ENCODE data around the gene SLC18A3.
A peak's percentile ranks its signal among the peaks of the same experiment; 100 is the strongest.

The SLC18A3 gene

GRCh38 chr10:49610114-49610457, at the start of gene SLC18A3:
Gene SLC18A3, plus strand, starts transcription at chr10:49610310. Its CDS starts 431 bp downstream, at chr10:49610741.
- DNase-seq (ENCODE audit: low read depth in 2 of 2) = no peak

DNA sequence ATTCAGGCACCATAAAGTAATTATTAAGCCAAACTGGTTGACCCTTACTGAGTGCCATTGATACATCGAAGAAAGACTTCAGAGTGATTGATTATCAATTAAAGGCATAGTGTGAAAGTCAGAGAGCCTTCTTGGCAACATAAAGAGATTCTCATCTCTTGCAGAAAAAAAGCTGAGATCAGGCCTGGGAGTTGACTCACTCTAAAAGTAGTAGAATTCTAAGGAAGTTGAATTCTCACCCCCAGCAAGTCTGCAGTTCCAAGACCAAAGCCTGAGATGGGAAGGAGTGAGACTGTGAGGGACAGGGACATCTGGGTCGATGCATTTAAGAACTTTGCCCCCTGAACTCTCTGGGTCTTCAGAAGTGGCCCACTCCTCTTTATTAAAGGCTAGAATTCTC, 49.6 kb upstream of the SLC18A3 start:
- DNase-seq (ENCODE audit: low read depth in 2 of 2) = no peak

DNA sequence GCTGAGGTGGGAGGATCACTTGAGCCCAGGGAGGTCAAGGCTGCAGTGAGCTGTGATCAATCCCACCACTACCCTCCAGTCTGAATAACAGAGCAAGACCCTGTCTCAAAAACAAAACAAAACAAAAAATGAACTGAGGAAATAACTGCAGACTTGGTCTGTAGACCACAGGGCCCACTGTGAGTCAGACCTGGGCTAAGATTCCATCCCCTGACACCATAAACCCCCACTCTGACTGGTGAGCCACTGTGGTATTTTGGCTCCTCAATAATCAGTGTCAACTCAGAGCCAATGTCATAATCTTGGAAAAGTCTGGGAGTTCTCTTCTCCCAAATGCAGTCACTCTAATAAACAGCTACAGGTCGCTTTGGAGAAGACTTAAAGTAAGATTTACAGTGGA, 47.2 kb upstream of the SLC18A3 start:
- DNase-seq (ENCODE audit: low read depth in 2 of 2) = no peak

DNA sequence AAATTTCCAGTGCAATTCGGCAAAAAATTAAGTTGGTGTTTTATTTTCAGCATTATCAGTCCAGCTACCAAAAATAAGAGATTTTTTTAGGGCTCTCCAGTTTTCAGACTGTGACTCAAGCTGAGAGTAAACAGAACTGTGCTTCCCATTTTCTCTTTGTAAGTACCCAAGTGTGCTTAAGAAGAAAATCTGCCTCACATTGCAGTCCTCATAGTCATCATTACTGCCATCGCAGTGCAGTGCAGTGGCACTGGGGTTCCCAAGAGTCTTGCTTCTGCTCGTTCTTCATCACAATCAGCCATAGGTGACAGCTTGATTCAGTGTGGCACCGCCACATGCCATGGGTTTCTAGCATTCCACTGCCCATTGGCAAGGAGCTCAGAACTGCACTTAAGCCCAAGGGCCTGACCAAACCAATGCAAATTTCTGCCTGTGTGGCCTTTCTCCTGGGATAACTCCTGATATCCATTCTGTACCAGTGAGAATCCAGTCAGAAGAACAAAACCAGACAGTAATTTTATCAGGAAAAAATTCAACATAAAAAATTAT, 45.6 kb upstream of the SLC18A3 start:
- DNase-seq (ENCODE audit: low read depth in 2 of 2) = no peak

- no peak for DNase-seq (ENCODE audit: low read depth in 2 of 2)
Observed at GRCh38 chr10:49567810-49568209, 42.3 kb upstream of the SLC18A3 start.

- no peak for DNase-seq (ENCODE audit: low read depth in 2 of 2)
Observed at GRCh38 chr10:49568235-49568634, 41.9 kb upstream of the SLC18A3 start.

DNA sequence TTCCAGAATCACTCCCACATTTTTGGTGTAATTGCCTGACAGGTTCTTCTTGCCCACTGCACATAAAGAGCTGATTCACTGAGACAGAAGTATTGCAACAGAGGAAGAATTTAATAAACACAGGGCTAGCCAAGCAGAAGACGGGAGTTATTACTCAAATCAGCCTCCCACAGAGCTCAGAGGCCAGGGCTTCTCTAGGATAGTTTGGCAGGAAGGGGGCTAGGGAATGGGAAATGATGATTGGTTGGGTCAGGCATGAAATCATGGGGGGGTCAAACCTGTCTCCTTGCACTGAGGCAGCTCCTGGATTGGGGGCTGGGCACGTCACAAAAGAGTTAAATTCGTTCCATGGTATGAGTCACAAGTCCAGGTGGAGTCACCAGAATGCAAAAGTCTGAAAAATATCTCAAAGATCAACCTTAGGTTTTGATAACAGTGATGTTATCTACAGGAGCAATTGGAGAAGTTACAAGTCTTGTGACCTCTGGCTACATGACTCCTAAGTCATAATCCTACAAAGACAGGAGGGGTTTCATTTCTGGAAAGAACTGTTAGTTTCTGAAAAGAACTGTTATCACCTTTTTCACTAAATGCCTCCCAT, 41.0 kb upstream of the SLC18A3 start:
- DNase-seq (ENCODE audit: low read depth in 2 of 2) = no peak

DNA sequence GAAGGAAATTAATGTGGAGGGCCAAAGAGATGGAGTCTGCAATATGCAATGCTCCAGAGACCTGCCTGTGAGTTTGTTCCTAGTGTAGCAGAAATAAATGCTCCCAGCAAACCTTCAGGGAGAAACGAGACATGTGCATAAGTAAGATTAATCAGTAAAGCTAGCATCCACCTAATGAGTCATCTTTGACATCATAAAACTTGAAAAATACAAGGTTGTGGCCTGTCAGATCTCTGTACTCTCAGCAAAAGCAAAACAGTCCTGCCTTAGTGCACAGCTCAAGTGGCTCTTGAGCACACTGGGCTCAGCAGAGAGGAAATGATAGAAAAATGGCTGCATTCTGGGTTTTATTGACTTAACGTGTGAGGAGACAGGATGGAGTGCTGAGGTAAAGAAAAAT, 38.7 kb upstream of the SLC18A3 start:
- no peak for DNase-seq (ENCODE audit: low read depth in 2 of 2)

DNA sequence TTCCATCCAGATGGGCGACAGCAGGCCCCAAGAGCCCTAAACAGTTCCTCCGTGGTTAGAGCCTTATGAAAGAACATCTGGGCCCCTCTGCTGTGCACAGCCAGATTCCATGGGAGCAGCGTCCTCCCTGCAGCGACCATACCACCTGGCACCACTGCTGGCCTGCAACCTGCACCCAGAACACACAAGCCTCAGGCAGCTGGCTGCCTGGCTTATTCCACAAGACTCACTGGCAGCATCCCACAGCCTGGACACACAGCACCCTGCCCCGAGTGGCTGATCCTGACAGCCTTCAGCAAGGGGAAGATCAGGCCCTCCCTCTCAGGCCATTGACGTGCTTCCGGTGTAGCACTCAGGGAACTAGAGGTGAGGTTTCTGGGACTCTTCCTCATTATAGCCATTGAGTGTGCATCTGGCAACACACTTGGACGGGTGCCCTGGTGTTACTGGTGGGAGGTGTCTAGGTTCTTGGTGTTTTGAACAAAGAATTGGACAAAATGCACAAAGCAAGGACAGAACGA, 37.5 kb upstream of the SLC18A3 start:
- no peak for DNase-seq (ENCODE audit: low read depth in 2 of 2)

- no peak for DNase-seq (ENCODE audit: low read depth in 2 of 2)
Observed at GRCh38 chr10:49575489-49576072, 34.5 kb upstream of the SLC18A3 start.

DNA sequence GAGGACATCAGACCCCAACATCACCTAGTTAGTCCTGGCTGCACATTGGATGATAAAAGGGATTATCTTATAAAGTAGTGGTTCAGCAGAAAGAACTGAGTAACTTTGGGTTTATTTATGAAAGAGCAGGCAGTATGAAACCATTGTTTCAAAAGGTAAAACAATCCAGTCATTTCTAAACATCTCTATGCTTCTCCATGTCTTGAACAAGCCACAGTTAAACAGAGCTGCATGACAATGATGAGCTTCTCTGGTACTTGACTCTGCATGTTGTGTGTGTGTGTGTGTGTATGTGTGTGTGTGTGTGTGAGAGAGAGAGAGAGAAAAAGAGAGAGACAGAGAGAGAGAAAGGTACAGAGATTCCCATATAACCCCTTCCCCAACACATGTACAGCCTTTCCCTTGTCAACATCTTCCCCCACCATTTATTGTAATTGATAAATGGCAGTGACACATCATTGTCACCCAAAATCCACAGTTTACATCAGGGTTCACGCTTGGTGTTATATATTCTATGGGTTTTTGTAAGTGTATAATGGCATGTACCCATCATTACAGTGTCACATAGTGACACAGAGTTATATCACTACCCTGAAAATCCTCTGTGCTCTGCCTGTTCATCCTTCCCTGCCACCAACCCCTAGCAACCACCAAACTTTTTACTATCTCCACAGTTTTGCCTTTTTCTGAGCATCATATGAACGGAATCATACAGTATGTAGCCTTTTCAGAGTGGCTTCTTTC, 32.8 kb upstream of the SLC18A3 start:
- DNase-seq (ENCODE audit: low read depth in 2 of 2) = no peak

DNA sequence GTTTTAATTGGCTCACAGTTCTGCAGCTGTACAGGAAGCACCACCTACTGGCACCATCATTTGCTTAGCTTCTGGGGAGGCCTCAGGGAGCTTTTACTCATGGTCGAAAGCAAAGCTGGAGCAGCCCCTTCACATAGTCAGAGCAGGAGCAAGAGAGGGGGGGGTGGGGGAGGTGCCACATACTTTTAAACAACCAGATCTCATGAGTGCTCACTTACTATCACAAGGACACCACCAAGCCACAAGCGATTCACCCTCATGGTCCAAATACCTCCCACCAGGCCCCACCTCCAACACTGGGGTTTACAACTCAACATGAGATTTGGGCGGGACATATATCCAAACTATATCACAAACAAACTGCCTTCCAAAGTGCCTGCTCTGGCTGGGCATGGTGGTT, 31.7 kb upstream of the SLC18A3 start:
- no peak for DNase-seq (ENCODE audit: low read depth in 2 of 2)

- no peak for DNase-seq (ENCODE audit: low read depth in 2 of 2)
Observed at GRCh38 chr10:49579621-49580020, 30.5 kb upstream of the SLC18A3 start.

- DNase-seq (ENCODE audit: low read depth in 2 of 2) = no peak
Observed at GRCh38 chr10:49585387-49585786, 24.7 kb upstream of the SLC18A3 start.

DNA sequence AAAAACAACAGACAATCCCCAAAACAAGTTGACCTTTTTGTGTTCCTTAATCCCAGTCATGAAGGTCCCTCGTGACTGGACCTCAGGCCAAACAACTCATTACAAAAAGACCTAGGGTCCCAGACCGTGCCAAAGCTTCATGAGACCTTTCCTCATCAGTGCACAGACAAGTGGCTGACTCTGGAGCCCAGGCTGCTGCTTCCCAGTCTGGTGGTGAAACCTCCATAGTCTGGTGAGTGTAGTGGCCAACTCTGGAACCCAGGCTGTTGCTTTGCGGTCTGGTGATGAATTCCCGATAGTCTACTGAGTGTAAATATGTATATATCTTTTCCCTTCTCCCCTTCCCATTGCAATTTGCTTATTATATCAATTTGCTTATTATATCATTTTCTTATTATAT, 22.1 kb upstream of the SLC18A3 start:
- no peak for DNase-seq (ENCODE audit: low read depth in 2 of 2)

DNA sequence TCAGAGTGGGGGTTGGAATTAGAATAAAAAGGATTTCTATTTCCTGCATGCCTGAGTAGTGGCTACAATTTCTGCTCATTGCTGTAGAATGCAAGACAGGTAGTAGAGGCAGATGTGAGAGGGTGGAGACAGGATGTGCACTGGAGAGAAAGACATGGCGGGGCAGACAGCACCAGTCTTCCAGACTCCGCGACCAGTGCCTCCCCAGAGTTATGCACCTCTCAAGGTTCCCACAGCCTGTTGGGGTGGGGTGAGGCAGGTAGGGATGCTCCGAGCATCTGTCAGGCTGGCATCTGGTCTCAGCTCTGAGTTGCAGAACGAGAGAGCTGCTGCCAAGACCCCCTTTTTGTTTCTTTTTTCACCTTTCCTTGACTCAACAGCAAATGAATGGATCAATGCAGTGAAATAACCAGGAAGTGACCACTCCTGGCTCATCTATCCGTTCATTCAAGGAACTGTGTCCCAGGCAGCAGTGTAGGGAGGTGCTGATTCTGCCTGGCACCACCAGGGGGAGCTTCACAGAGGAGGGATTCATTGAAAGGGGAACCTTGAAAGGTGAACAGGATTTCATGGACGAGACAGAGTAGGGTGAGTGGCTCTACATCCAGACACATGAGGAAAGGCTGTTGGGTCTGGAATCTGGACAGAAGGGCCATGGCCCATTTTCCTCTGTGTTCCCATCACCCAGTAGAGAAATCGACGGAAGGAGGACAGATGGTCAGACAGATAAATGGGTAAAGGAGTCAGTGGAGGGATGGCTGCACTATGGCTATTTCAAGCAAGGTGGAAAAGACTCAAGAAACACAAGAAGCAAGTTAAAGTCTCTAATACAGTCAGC, 17.2 kb upstream of the SLC18A3 start:
- peak in 1 of 2 donors; percentile 28 for DNase-seq (ENCODE audit: low read depth in 2 of 2)

- DNase-seq (ENCODE audit: low read depth in 2 of 2) = no peak
Observed at GRCh38 chr10:49593564-49593875, 16.6 kb upstream of the SLC18A3 start.

GRCh38 chr10:49593998-49594397, 16.1 kb upstream of the SLC18A3 start:
- no peak for DNase-seq (ENCODE audit: low read depth in 2 of 2)

- no peak for DNase-seq (ENCODE audit: low read depth in 2 of 2)
Observed at GRCh38 chr10:49594594-49594993, 15.5 kb upstream of the SLC18A3 start.

GRCh38 chr10:49595003-49595712, 15.0 kb upstream of the SLC18A3 start:
- DNase-seq (ENCODE audit: low read depth in 2 of 2) = no peak

GRCh38 chr10:49595713-49596492, 14.2 kb upstream of the SLC18A3 start:
- DNase-seq (ENCODE audit: low read depth in 2 of 2) = no peak

Measured in stimulated activated CD8-positive, alpha-beta memory T cell treated with anti-CD3 and anti-CD28 coated beads, Interleukin-2, amount 100 ng/mL, for 48 hours (primary cell).